Endometrium (tissue), 2 donors: Measurements from ENCODE around the gene NF1.
A peak's percentile ranks its signal among the peaks of the same experiment; 100 is the strongest.
"Not testable (repeated sequence)": the region's sequence is repeated elsewhere in the genome, so short reads cannot be mapped to it uniquely, and the experiment has no call there.

Experiments
- FAIRE-seq: peaks from 2 replicates; lab custom pipeline; 2012; peaks lifted over from hg19 to GRCh38; lab: Jason Lieb, UNC
- donor health status: control.
- donor health status: control.

Gene NF1

DNA sequence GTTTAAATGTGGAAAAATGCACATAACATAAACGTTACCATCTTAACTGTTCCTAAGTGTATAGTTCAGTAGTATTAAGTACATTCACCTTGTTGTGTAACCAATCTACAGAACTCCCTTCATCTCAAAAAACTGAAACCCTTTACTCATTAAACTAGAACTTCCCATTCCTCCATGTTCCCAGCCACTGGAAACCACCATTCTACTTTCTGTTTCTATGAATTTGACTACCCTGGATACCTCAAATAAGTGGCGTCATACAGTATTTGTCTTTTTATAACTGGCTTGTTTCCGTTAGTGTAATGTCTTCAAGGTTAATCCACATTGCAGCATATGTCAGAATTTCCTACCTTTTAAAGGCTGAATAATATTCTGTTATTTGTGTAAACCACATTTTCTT lies 38.2 kb downstream of the NF1 start:
- FAIRE-seq: no peak

DNA sequence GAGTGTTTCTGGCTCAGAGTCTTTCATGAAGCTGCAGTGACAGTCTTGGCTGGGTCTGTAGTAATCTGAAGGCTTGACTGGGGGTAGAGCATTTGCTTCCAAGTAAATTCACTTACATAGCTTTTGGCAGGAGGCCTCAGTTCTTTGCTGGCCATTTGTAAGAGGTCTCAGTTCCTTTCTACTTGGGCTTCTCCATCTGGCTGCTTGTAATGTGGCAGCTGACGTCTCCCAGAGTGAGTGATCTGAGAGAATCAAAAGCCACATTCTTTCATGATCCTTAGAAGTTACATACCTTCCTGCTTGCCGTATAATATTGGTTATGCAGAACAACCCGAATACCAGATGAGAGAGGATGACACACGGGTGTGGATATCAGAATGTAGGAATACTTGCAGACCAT lies 39.8 kb downstream of the NF1 start:
- no peak for FAIRE-seq

DNA sequence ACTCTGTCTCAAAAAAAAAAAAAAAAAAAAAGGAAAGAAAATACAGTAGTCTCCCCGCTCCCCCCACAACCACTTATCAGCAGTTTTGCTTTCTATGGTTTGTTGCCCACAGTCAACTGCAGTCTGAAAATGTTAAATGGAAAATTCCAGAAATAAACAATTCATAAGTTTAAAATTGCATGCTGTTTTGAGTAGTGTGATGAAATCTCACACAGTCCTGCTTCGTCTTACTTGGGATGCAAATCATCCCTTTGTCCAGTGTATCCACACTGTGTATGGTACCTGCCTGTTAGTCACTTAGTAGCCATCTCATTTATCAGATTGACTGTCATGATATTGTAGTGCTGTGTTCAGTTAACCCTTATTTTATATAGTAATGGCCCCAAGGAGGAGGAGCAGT lies 41.5 kb downstream of the NF1 start:
- no peak for FAIRE-seq

DNA sequence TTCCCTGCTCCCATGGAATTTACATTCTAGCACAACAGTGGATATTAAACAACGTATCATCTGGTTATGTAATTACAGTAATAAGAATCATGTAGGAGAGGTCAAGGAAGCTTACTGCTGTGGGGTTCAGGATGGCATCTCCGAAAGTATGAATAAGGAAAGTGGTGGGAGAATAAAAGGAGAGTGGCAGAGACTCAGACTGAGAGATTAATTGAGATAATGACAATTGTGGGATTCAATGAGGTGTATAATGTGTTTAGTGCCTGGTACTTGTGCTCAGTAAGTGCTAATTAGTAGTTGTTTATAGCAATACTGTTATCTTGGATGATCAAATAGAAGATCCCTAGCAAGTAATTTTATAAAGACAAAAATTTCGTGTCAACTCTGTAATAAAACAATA lies 45.3 kb downstream of the NF1 start:
- no peak for FAIRE-seq

DNA sequence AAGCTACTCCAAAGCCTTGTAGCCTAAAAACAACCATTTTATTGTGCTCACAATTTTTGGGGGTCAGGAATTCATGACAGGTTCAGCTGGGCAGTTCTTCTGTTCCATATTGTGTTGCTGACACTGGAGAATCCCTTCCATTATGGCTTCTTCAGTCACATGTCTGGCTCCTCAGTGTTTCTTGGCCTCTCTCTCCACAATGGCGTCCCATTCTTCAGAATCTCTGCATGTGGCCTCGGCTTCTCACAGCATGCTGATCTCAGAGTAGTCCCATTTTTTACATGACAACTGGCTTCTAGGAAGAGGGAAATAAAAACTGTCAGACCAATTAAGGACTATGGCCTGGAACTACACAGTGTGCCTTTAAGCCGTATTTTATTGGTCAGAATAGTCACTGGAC lies 49.7 kb downstream of the NF1 start:
- FAIRE-seq: no peak

DNA sequence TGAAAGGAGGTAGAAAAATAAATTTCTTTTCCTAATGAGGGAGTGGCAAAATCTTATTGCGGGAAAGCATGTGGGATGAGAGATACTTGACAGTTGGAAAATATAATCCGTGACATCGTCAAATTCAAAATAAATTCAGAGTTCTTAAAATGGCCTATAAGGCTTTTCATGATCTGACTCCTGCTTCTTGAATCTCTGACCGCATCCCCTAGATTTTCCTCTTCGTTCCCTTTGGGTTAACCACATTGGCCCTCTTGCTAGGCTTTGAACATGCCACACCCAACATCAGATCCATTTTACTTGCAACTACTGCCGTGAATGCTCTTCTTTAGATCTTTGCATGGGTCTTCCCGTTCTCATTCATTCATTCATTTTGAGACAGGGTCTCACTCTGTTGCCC lies 50.1 kb downstream of the NF1 start:
- FAIRE-seq: no peak

DNA sequence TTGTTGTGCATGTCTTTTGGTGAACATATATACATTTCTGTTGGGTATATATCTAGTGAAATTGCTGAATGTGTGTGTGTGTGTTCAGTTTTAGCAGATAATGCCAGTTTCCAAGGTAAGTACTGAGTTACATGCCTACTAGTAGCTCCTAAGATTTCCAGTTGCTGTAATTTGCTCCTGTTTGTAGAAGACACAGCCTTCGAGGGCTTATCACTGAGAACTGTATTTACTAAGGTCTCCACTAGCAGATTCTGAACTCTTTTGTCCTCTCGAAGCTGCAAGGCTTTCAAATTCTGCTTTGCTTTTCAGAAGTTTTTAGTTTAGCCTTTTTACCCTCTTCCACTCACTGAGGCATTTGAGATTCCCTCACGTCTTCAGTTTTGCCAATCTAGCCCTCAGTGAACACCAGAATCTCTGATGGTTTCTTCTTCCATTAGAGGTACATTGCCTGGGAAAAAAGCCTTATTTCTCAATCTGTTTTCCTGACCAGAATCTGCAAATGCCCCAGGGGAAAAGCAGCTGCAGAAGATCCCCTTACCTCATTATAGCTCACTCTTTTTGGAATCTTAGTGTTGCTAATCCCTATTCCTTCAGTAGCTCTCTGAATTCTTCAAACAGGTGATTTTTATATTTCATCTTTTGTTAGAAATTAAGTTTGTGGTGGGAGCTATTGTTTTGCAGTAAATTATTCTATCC lies 52.9 kb downstream of the NF1 start:
- FAIRE-seq: no peak

DNA sequence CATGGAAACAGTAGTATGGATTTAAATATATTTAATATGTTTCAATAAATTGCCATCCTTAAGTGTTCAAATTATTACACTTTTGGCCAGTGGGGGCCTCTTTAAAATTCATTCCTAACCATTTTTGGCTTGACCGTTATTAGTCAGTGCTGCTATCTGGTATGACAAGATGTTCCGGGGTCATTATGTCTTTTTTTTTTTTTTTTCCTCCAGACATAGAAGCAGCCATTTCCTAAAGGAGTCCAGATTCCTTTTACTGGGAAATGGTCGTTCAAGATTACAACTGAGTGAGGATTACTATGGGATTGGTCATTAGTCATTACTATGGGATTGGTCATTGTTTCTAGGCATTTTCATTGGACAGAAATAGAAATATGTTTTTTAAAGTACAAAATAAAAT lies 53.4 kb downstream of the NF1 start:
- FAIRE-seq: no peak

DNA sequence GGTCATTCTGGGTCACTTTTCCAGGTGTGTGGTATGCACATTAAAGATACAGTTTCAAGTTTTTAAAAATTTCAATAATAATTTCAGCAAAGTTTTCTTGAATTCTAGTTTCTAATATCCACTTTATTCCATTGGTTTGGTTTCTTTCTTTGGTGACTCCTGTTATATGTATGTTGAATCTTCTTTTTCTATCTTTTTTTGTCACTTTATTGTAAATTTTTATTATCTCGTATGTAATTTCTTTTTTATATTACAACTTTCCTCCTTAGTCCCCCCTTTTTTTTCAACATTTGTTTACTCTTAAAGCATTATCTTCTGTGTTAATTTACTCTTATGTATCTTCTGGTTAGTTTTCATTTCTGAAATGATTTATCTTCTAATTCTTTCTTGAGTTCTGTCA lies 57.5 kb downstream of the NF1 start:
- FAIRE-seq: peak; percentile 4

DNA sequence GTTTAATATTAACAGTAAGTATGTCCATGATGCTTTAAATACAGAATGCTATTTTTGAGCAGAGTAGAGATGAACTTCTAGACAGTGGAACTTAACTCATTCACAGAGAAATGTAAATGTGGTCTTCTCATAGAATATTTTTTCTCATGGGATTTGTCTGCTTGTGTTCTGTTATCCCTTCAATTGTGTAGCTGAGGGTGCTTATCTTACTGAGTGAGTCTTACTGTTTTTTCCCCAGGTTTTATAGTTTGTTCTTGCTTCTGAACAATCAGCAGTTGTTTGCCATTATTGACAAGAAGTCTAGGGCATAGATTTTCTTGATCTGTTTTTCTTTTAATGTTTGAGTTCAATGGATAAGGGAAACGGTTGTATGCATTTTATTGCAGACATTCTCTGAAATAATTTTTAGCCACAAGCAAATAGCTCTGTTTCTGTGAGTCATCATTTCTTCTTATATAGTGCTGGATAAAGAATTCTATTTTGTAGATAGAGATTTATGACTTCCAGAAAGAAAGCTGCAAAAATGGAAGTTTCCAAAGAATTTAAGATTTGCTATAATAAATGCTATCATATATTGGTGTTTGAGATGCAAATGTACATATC lies 60.5 kb downstream of the NF1 start:
- FAIRE-seq: no peak

DNA sequence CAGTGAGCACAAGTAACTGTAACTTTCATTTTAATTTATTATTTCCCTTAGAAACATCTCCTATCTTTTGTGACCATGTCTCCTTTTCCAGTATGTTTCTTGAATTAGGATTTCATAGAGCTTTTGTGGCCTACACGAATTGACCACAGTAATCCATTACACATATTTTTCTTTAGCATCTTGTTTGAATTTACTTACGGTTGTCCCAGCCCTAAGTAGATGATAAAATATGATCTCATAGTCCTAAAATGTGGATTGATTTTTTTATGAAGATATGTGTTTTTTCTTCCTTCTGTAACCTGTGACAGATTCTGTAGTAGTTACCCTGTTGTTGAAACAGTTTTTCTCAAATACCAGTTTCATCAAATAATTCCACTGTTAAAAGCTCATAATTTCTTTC lies 61.5 kb downstream of the NF1 start:
- FAIRE-seq: no peak

DNA sequence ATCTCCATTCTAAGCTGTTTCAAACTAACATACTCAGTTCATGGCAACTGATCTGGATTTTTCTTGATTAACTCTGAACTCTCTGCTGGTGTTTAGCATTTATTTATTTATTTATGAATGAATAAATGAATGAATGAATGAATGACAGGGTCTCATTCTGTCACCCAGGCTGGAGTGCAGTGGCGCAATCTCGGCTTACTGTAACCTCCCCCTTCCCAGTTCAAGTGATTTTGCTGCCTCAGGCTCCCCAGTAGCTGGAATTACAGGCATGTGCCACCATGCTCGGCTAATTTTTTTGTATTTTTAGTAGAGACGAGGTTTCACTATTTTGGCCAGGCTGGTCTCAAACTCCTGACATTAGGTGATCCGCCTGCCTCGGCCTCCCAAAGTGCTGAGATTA lies 62.1 kb downstream of the NF1 start:
- not testable (repeated sequence) for FAIRE-seq

DNA sequence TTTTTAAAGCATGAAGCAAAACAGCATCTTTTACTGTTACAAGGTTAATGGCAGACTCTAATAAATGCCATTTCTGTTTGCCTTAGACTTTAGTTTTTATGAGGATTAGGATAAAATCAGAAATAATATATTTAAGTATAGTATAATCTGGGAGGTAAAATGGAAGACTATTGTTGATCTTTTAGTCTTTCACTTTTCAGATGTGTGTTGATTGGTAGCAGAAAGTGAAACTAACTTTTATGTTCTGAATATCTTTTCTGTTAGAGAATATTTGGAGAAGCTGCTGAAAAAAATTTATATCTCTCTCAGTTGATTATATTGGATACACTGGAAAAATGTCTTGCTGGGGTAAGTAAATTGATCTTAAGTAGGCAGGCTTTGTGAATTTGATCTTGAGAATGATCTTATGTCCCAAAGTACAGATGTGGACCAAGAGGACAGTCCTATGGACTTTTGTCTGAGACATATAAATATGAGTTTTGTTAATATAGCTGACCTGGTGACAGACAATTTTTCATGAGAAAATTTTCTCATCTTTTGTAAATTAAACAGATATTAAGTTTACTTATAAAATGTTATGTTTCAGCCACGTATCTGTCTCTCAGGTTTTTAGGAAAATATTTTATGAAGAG lies 64.1 kb downstream of the NF1 start:
- FAIRE-seq: peak; percentile 78

DNA sequence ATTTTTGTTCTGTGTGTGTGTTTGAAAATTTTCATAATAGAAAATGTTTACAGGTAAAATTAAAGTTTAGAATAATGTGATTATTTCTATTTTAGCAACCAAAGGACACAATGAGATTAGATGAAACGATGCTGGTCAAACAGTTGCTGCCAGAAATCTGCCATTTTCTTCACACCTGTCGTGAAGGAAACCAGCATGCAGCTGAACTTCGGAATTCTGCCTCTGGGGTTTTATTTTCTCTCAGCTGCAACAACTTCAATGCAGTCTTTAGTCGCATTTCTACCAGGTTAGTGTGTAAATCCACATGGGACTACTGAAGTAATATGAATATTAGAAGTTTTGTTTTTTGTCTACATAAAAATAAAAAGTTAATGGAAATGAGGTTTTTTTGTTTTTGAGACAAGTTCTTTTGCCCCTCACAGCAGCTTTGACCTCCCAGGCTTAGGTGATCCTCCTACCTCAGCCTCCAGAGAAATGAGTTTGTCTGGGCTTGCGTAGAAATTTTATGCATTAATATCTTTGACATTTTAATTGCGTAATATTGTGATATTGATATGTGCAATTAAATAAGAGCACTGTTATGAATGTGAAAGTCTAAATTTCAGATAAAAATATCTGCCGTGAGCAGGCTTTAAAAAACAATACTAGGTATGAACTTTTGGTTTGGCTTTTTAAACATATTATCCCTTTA lies 68.5 kb downstream of the NF1 start:
- FAIRE-seq: no peak

DNA sequence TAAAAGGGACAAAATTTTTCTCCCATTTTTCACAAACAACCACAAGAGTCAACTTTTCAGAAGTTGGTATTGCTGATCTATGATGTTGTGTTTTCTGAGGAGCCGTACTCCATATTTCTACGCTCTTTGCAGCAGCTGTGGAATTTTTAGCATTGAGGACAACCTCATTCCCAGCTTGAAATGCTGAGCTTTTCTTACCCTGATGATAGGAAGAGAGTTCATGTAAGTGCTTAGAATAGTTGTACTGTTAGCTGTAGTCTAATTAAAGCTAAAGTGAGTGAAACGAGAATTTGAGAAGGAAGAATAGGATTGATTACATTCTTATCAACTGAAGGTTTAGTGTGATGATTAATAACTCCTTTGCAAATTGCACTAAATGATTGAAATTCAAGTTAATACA lies 72.3 kb downstream of the NF1 start:
- no peak for FAIRE-seq

DNA sequence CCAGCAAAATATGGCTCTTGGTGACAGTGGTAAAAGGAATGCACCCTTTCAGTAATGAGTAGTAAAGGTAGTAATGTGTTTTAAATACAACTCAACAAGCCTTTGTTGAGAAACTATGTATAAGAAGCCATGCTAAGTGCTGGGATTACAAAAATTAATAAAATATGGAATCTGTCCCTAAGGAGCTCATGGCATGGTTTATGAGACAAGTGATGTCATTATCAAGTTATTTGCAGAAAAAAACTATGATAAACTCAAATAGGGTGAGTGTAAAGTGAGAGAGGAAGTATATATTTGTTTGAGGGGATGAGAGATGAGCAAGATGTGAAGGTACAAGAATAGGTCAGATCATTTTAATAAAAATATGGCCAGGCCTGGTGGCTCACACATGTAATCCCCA lies 76.9 kb downstream of the NF1 start:
- no peak for FAIRE-seq

DNA sequence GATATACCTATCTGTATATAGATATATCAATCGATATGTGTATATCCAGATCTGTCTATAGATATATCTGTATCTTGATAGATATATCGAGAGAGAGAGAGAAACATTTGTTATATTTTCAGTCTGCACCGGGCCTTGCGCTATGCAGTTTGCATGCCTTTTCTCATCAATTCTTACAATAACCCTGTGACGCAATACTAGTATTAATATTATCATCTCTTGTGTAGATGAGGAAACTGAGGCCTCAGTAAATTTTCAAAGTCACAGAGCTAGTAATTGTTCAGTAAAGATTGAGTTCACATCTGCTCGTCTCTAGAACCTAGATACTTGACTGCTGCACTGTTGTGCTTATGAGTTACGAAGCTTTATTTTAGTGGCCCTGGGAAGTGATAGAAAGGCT lies 77.6 kb downstream of the NF1 start:
- FAIRE-seq: no peak

DNA sequence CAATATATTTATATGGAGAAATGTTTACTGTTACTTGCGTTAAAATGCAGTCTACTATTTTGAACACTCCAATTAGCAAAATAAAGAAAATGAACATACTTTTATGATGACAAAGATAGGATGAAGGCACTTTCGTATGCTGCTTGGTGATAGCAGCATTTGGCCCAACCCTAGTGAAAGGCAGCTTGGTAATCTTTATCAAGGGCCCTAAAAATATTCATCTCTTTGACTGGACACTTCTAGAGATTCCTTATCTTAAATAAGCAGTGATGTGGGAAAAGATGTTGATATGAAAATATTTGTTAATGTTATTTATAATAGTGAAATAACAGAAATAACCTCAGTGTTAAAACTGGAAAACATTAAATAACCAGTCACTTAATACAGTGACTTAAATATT lies 79.4 kb downstream of the NF1 start:
- no peak for FAIRE-seq

DNA sequence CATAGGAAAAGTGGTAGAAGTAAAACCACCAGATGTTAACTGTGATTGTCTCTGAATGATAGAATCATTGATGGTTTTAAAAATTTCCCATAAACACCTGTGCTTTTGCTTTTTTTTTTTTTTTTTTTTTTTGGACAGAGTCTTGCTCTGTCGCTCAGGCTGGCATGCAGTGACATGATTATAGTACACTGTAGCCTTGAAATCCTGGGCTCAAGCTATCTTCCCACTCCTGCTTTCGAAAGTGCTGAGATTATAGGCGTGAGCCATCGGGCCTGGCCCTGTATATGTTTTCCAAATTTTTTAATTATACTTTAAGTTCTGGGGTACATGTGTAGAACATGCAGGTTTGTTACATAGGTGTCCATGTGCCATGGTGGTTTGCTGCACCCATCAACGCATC lies 80.5 kb downstream of the NF1 start:
- FAIRE-seq: no peak

DNA sequence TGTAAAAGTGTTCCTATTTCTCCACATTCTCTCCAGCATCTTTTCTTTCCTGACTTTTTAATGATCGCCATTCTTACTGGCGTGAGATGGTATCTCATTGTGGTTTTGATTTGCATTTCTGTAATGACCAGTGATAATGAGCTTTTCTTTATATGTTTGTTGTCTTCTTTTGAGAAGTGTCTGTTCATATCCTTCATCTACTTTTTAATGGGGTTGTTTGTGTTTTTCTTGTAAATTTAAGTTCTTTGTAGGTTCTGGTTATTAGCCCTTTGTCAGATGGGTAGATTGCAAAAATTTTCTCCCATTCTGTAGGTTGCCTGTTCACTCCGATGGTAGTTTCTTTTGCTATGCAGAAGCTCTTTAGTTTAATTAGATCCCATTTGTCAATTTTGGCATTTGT lies 81.4 kb downstream of the NF1 start:
- FAIRE-seq: not testable (repeated sequence)

DNA sequence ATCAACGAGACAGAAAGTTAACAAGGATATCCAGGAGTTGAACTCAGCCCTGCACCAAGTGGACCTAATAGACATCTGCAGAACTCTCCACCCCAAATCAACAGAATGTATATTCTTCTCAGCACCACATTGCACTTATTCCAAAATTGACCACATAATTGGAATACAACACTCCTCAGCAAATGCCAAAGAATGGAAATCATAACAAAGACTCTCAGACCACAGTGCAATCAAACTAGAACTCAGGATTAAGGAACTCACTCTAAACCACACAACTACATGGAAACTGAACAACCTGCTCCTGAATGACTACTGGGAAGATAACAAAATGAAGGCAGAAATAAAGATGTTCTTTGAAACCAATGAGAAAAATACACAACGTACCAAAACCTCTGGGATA lies 84.2 kb downstream of the NF1 start:
- FAIRE-seq: not testable (repeated sequence)

DNA sequence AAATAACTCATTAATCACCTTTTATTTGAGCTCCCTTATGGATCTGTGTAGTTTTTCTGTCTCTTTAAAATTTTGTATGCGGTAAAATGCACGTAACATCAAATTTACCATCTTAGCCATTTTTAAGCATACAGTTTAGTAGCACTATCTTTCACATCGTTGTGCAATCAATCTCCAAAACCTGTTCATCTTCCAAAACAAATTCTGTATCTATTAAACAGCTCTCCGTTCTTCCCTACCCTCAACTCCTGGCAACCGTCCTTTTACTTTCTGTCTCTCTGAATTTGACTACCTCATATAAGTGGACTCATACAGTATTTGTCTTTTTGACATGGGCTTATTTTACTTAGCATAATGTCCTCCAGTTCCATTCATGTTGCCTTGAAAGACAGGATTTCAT lies 100.5 kb downstream of the NF1 start:
- no peak for FAIRE-seq

DNA sequence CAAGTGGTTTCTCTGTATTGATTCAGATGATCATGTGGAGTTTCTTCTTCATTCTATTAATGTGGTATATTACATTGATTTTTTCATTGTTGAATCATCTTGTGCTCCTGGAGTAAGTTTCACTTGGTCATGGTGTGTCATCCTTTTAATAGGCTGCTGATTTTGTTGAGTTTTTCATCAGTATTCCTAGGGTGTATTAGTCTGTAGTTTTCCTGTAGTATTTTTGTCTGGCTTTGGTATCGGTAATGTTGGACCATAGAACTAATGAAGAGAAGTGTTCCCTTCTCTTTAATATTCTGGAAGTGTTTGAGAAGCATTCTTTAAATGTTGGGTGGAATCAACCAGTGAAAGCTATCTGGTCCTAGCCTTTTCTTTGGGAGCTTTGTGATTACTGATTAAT lies 103.2 kb downstream of the NF1 start:
- no peak for FAIRE-seq
